Measurements from ENCODE around the gene SPRY1.

SPRY1 gene, protein sequence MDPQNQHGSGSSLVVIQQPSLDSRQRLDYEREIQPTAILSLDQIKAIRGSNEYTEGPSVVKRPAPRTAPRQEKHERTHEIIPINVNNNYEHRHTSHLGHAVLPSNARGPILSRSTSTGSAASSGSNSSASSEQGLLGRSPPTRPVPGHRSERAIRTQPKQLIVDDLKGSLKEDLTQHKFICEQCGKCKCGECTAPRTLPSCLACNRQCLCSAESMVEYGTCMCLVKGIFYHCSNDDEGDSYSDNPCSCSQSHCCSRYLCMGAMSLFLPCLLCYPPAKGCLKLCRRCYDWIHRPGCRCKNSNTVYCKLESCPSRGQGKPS

DNA sequence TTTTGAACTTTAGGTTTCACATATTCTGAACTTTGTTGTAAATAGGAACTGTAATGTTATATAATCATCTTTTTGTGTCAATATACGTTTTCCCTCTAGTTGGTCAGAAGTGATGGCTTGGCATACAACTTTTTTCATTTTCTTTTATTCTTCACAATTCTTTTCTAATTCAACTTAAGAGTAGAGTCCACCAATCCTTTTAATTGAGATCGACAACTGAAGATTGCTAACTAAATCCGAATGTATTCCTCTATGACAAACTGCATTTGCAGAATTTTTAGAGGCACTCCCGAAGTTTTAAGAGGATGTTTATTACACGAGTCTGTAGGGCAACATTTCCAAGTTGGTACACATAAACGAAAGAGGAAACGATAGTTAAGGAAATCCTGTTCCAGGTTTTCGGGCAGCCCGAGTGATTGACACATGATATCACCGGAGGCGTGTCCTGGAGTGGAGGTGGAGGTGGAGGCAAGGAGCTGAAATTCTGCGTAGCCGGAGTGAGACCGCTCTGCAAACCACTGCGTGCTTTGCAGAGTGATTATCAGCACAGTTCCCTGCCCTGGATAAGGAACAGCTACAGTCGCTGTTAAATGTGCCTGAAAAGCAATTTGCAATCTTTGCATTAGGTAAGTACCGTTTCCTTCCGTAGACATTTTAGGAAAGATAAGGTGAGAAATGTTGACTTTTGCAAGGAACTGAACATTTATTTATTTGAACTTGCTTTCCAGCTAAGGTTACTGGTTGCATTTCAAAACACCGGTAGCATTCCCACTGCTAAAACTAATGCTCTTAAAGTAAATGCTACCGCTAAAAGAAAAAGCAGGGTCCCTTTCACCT is at the start of gene SPRY1:
Gene SPRY1, plus strand, starts transcription at position 489 of the 837 bp plus-strand sequence. CDS start 4,797 bp downstream, outside the sequence.
- peak within 1 kb of the TSS; percentile 70 for H3K4me3 ChIP-seq (ENCODE audit: low read length)
- TF ChIP-seq, protein P1, sequence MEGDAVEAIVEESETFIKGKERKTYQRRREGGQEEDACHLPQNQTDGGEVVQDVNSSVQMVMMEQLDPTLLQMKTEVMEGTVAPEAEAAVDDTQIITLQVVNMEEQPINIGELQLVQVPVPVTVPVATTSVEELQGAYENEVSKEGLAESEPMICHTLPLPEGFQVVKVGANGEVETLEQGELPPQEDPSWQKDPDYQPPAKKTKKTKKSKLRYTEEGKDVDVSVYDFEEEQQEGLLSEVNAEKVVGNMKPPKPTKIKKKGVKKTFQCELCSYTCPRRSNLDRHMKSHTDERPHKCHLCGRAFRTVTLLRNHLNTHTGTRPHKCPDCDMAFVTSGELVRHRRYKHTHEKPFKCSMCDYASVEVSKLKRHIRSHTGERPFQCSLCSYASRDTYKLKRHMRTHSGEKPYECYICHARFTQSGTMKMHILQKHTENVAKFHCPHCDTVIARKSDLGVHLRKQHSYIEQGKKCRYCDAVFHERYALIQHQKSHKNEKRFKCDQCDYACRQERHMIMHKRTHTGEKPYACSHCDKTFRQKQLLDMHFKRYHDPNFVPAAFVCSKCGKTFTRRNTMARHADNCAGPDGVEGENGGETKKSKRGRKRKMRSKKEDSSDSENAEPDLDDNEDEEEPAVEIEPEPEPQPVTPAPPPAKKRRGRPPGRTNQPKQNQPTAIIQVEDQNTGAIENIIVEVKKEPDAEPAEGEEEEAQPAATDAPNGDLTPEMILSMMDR (IDR thresholded peaks at IDR 0.05; ENCODE audit: insufficient read depth, low read depth, low read length, missing control alignments) = no peak
- DNase-seq (ENCODE audit: low read depth) = peak; percentile 96

DNA sequence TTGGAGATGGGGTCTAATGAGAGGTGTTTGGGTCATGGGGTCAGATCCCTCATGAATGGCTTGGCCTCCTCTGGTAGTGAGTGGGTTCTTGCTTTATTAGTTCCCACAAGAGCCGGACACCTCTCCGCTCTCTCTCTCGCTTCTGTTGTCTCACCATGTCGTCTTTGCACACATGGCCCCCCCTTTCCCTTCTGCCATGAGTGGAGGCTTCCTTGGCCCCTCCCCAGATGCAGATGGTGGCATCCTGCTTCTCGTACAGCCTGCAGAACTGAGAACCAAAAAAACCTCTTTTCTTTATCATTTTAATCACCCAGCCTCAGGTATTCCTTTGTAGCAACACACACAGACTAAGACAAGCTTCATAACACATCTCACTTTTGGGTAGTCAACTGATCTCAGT is 49.6 kb upstream of the SPRY1 start:
- TF ChIP-seq, protein P1 (IDR thresholded peaks at IDR 0.05; ENCODE audit: insufficient read depth, low read depth, low read length, missing control alignments) = no peak
- H3K4me3 ChIP-seq (ENCODE audit: low read length) = no peak overlapping the region
- no peak for DNase-seq (ENCODE audit: low read depth)

DNA sequence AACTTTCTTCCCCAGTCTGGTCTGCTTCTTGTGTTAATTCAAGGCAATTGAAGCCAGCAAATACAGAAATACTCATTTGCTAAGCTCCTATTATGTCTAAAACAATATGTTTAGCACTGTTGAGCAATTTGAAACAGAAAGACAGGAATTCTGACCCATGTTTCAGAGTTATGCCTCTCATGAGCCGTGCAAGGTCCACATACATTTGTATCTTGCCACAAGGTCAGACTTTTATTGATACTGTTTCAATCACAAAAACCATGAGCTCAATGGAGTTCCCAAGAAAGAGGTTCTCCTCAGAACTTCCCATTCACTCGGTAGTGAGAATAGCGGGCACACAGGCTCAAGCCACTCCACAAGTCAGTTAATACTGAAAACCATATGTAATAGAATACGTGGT is 47.6 kb upstream of the SPRY1 start:
- no peak for DNase-seq (ENCODE audit: low read depth)
- TF ChIP-seq, protein P1 (IDR thresholded peaks at IDR 0.05; ENCODE audit: insufficient read depth, low read depth, low read length, missing control alignments) = no peak
- no peak overlapping the region for H3K4me3 ChIP-seq (ENCODE audit: low read length)

DNA sequence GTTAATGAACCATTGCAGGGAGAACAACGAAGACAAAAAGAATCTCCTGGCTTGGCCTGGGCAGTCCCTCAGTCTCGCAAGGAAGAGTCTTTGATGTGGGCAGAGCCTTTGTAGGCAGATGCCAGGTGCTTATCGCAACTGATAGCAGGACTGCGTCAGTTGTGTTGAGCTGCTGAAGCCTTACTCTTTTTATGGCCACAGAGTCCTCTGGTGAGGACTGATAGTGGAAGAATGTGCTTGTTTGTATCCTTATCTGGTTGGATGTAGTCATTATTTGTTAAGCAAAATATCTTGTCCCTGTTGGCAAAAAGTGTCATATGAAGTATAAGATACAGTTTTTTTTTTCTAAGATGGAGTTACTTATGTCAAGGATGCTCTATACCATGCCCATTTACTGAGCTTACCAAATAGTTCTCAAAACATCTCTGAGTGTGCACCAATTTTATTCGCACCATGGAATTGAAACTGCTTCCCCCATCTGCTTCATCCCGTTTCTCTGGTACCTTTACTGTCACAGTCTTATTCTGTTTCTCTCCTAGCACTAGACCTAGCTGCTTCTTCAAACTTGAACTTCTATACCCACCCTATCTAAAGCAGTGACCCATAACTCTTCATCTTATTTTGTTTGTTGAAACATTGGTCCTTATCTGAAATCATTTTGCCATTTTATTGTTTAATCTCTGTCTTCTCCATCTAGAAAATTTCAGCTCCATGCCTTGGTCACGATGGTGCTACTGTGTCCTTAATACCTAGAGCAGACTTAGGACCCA is 47.0 kb upstream of the SPRY1 start:
- no peak overlapping the region for H3K4me3 ChIP-seq (ENCODE audit: low read length)
- no peak for DNase-seq (ENCODE audit: low read depth)
- TF ChIP-seq, protein P1 (IDR thresholded peaks at IDR 0.05; ENCODE audit: insufficient read depth, low read depth, low read length, missing control alignments) = no peak

DNA sequence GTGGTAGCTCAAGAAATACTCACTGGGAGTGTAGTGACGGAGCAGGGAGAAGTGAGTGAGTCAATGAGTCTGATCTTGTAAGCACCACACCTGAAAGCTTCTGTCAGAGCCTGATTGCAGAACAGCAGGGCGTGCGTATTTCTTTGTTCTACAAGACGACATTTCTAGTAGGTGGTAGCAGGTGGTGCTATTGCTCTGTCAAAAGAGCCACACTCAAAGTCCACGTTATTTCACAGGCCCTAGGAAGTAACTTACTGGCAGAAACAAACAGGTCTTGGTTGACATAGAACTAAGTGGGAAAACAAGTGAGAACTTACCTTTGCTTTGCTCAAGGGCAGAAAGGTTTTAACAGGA is 46.4 kb upstream of the SPRY1 start:
- H3K4me3 ChIP-seq (ENCODE audit: low read length) = no peak overlapping the region
- TF ChIP-seq, protein P1 (IDR thresholded peaks at IDR 0.05; ENCODE audit: insufficient read depth, low read depth, low read length, missing control alignments) = peak; percentile 61
- peak; percentile 97 for DNase-seq (ENCODE audit: low read depth)

DNA sequence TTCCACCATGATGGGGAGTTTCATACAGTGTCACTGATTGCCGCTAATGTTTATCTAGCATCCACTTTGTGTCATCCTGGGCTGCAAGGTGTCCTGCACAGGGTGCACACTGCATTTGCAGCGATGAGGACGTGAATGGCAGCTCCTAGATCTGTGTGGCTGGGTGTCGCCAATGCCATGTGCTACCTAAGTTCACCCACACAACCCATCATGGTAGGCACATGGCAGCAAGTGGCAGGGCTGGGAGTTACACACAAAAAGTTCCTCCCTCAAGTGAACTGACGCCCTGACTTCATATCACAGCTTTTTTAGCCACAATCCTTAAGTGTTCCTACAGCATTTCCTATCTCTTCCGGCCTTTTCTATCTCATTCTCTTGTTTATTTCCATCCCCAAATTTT is 45.9 kb upstream of the SPRY1 start:
- H3K4me3 ChIP-seq (ENCODE audit: low read length) = no peak overlapping the region
- DNase-seq (ENCODE audit: low read depth) = no peak
- TF ChIP-seq, protein P1 (IDR thresholded peaks at IDR 0.05; ENCODE audit: insufficient read depth, low read depth, low read length, missing control alignments) = no peak

Data from epithelial cell of esophagus (primary cell).